ENCODE data around the gene BRK1.
"Not testable (repeated sequence)": the region's sequence is repeated elsewhere in the genome, so short reads cannot be mapped to it uniquely, and the experiment has no call there.

BRK1 gene

GRCh38 chr3:10149226-10149625, 33.8 kb downstream of the BRK1 start:
- DNase-seq: no peak

GRCh38 chr3:10150987-10151386, 35.5 kb downstream of the BRK1 start:
- no peak for DNase-seq

- DNase-seq: no peak
Measured at GRCh38 chr3:10154335-10155122, 39.1 kb downstream of the BRK1 start.

DNA sequence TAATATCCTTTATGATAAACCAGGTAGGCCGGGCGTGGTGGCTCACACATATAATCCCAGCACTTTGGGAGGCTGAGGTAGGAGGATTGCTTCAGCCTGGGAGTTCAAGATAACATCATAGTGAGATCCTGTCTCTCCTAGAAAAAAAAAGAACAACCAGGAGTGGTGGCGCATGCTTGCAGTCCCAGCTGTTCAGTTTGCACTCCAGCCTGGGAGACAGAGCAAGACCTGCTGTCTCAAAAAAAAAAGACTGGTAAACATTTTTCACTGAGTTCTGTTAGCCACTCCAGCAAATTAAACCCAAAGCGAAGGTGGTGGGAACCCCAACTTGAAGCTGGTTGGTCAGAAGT, 39.6 kb downstream of the BRK1 start:
- no peak for DNase-seq

DNA sequence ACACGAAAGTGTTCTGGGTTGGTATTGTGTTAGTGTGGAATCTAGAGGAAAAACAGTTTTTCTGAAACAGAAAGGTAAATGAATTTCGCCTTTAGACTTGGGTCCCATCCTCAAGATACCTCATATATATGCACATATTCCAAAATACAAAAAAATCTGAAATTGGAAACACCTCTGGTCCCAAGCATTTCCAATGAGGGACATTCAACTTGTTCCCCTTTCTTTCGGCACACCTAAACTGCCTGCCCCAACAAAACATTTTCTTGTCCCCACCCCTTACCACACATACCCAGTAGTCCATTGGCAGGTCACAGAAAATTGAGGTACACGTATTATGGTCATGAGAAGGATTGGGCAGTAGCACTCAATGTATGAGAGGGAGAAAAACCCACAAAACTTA, 40.2 kb downstream of the BRK1 start:
- DNase-seq: no peak

DNA sequence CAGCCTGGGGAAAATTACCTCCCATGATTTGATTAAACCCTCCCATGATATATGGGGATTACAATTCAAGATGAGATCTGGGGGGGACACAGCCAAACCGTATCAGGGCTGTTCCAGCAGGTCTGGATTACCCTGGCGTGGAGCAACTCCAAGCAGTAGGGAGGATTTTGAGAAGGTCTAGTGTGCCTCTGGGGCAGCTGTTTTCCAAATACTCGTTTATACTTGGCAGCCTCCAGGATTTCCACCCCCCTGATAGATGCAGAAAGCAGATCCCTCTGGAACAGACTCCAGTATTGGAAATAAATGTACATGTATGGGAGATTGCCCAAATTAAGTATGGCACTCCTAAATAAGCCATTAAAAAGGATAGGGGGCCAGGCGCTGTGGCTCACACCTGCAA, 41.6 kb downstream of the BRK1 start:
- DNase-seq: no peak

DNA sequence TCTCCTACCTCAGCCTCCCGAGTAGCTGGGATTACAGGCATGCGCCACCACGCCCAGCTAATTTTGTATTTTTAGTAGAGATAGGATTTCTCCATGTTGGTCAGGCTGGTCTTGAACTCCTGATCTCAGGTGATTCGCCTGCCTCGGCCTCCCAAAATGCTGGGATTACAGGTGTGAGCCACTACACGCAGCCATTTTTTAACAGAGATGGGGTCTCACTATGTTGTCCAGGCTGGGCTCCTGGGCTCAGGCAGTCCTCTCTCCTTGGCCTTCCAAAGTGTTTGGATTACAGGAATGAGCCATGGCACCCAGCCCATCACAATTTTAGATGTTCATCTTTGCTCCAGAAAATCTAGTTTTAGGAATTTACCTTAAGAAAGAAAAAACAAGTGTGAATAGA, 43.1 kb downstream of the BRK1 start:
- not testable (repeated sequence) for DNase-seq

DNA sequence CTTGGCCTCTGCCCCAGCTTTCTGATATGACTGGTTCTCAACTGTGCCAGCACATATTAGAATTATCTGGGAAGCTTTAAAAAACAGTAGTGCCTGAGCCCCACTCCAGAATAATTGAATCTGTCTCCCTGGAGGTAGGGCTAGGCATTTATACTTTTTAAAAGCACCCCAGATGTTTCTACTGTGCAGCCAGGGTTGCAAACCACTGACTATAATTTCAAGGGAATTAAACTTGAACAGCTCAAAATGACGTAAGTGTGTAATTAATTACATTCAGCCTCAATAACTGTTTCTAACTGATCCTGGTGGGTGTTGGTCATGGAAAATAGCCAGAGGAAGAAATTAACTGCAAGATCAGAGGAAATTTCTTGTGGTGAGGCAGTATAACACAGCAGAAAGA, 44.9 kb downstream of the BRK1 start:
- no peak for DNase-seq

DNA sequence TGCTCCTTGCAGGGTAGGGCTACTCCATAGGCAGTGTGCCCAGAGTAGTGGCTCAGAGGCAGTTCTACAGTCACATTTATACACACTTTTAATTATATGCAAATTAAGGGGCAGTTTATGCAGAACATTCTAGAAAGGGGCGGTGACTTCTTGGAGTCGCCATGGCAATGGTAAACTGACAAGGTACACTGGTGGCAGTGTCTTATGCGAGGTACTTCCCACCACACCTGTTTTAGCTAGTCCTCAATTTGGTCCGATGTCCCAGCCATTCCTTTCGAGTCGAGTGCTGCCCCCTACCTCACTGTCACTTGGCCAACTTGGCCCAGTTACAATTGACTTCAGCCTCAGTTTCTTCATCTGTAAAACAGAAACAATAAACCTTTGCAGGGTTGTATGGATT, 45.5 kb downstream of the BRK1 start:
- no peak for DNase-seq

- DNase-seq: no peak
Measured at GRCh38 chr3:10162185-10162584, 46.7 kb downstream of the BRK1 start.

- DNase-seq: not testable (repeated sequence)
Measured at GRCh38 chr3:10164201-10164545, 48.7 kb downstream of the BRK1 start.

- peak; percentile 59 for DNase-seq
Measured at GRCh38 chr3:10164546-10165393, 49.3 kb downstream of the BRK1 start, which contains the start of gene IRAK2. TSS of gene IRAK2 (plus strand) at chr3:10164919. CDS start at chr3:10164955, 36 bp downstream.

DNA sequence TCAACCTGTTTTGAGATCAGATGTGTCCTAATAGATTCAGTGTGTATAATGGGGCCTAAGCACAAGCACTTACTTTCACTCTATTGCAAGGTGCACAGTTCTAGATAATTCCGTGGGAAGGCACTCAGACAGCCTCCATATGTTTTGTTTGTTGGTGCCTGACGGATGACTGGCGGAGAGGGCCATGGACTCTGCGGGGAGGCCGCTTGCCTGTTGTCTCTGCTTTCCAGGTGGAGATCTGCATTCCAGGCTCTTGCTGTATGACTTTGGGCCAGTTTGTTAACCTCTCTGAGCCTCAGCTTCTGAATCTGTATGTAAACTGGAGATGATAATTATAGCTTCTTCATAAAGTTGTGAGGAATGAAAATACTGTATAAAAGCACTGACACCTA, 50.7 kb downstream of the BRK1 start:
- DNase-seq: no peak

DNA sequence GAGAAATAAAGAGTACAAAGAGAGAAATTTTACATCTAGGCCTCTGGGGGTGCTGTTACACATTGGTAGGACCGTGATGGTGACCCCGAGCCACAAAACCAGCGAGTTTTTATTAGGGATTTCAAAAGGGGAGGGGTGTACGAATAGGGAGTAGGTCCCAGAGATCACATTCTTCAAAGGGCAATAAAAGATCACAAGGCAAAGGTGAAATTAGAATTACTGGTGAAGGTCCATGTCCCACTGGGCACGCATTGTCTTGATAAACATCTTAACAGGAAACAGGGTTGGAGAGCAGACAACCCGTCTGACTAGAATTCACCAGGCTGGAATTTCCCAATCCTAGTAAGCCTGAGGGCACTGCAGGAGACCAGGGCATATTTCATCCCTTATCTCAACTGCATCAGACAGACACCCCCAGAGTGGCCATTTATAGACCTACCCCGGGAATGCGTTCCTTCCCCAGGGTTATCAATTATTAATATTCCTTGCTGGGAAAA, 53.6 kb downstream of the BRK1 start:
- no peak for DNase-seq

- DNase-seq: no peak
Measured at GRCh38 chr3:10170915-10171478, 55.5 kb downstream of the BRK1 start.

- DNase-seq: no peak
Measured at GRCh38 chr3:10173095-10173925, 57.8 kb downstream of the BRK1 start.

DNA sequence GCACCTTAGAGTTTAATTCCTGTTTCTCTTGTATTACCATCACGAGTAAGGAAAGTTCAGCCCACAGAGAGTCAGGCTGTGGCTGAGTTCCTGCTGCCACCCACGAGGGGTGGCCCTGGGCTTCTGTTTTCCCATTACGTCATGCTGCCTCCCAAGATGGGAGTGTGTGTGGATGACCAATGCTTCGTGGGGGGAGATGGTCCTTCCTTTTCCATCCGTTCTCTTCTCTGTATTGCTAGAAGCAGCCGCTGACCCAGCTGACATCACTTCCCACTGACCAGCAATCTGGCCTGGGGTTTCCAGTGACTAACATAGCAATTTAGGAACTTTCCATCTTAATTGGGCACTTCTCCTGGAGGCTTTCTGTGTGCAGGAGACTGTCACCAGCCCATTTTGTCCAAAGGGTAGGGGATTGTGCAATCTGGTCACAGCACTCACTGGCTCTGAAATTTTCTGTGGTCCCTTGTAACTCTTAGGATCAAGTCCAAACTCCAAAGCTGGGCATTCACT, 58.5 kb downstream of the BRK1 start:
- peak; percentile 38 for DNase-seq

DNA sequence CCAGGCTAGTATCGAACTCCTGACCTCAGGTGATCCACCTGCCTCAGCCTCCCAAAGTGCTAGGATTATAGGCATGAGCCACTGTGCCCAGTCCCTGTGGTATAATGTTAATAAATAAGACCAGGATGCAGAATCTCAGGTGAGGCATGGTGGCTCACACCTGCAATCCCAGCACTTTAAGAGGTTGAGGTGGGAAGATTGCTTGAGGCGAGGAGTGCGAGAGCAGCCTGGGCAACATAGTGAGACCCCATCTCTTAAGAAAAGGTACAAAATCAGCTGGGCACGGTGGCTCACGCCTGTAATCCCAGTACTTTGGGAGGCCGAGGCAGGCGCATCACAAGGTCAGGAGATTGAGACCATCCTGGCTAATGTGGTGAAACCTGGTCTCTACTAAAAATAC, 59.9 kb downstream of the BRK1 start:
- DNase-seq: not testable (repeated sequence)

DNA sequence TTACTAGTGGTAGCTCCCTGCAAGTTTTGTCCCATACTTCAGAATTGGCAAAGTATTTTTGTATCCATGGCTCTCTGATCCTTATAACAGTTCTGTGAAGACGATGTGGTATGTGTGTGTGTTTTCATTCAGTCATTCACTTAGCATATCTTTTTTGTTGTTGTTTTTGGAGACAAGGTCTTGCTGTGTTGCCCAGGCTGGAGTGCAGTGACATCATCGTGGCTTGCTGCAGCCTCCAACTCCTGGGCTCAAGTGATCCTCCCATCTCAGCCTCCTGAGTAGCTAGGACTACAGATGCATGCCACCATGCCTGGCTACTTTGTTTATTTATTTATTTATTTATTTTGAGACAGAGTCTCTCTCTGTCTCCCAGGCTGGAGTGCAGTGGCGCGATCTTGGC, 60.7 kb downstream of the BRK1 start:
- DNase-seq: not testable (repeated sequence)

Data from CD4-positive, alpha-beta T cell treated with Interleukin-21 for 1 hour (primary cell).